ENCODE data around the gene LDLRAD3. TPM values are rescaled to one million over a fixed set of nuclear protein-coding genes. Genes with fewer than 3 reads are reported as not detected.

LDLRAD3 gene
- total and polyA plus RNA-seq, 8 donors, result 2.5 to 6.8 (median 5.6) TPM

DNA sequence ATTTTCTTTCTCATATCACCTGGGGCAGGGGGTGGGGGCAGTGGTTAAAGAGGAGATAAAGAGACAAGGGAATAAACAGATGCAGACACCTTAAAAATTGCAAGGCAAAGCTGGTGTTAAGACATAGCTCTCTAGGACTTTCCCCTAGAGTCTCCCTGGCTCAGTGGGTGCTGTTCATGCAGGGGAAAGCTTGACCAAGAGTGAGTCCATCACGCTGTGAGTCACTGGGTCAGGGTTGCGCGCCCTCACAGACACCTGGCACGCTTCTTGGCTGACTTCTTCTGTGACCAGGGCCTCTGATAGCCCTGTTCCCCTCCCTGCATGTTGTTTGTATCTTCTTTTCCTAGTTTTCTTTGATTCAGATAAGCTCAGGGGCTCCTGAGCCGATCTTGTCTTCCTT is 313.5 kb downstream of the LDLRAD3 start:
- intact Hi-C loops (cut with DNase I), result loop anchor here in 1 of 3 donors (5.0 kb wide), 1 partner anchor 640 kb away; the partner anchor contains the start of gene FJX1

DNA sequence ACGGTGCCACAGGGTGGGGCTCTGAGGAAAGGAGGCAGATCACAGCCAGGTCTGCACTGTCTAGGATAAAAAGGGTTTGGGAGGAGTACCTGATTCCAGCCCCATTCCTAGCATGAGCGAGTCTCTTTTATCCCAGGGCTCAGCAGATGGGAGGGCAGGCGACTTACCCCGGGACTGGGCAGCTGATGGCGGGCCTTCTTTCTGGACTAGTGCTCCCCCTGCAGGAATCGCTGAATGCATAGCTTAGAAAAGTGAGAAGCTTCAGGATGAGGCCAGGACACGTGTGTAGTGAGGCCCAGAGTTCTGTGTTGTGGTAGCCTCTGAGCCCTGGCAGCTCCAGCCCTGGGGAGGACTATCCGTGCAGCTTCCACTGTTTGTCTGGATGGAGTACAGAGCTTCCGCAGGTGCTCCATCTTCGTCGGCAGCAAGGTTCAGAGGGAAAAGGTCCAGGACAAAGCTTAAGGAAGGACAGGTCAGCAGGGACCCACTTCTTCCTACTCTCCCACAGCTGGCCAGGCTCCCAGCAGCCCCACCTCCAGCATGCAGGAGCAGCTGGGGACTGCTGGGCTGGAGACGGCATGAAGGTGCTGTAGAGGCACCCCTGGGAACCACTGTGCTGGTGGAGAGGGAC is 315.0 kb downstream of the LDLRAD3 start:
- Histone ChIP-seq H3K9me3 (no peaks in the 10 kb centered on the region), H3K36me3 (no peaks in the 10 kb centered on the region), H3K4me1 (no peaks in the 10 kb centered on the region), H3K4me3 (no peak overlapping the region), H3K27me3 (no peaks in the 10 kb centered on the region), H3K27ac (no peak overlapping the region)
- peak in 5 of 6 donors; percentile 25 to 67 (median 48) for DNase-seq
- 39 to 42% methylated on average over 12 of the region's 12 CpGs for WGBS, 2 donors
- peak; percentile 68 to 96 (median 90) for ATAC-seq
- no peak for FAIRE-seq
- intact Hi-C loops (cut with DNase I), result loop anchor here in 1 of 3 donors (5.0 kb wide), 1 partner anchor 642 kb away; the partner anchor contains the start of gene FJX1
- TF ChIP-seq, protein P1, sequence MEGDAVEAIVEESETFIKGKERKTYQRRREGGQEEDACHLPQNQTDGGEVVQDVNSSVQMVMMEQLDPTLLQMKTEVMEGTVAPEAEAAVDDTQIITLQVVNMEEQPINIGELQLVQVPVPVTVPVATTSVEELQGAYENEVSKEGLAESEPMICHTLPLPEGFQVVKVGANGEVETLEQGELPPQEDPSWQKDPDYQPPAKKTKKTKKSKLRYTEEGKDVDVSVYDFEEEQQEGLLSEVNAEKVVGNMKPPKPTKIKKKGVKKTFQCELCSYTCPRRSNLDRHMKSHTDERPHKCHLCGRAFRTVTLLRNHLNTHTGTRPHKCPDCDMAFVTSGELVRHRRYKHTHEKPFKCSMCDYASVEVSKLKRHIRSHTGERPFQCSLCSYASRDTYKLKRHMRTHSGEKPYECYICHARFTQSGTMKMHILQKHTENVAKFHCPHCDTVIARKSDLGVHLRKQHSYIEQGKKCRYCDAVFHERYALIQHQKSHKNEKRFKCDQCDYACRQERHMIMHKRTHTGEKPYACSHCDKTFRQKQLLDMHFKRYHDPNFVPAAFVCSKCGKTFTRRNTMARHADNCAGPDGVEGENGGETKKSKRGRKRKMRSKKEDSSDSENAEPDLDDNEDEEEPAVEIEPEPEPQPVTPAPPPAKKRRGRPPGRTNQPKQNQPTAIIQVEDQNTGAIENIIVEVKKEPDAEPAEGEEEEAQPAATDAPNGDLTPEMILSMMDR (IDR thresholded peaks at IDR 0.05), result peak in 3 of 4 donors; percentile 17 to 40 (median 36)

More for the DNA sequence above, 313.5 kb downstream of the LDLRAD3 start:
- Histone ChIP-seq H3K9me3 (no peaks in the 10 kb centered on the region), H3K4me1 (no peaks in the 10 kb centered on the region), H3K4me3 (no peak overlapping the region), H3K27ac (no peak overlapping the region), H3K36me3 (no peaks in the 10 kb centered on the region), H3K27me3 (no peaks in the 10 kb centered on the region)
- TF ChIP-seq, protein P1 (IDR thresholded peaks at IDR 0.05), result no peak
- FAIRE-seq (no peak), DNase-seq (no peak), ATAC-seq (no peak)
- WGBS, 2 donors, result 57 to 70% methylated on average over 5 of the region's 5 CpGs

DNA sequence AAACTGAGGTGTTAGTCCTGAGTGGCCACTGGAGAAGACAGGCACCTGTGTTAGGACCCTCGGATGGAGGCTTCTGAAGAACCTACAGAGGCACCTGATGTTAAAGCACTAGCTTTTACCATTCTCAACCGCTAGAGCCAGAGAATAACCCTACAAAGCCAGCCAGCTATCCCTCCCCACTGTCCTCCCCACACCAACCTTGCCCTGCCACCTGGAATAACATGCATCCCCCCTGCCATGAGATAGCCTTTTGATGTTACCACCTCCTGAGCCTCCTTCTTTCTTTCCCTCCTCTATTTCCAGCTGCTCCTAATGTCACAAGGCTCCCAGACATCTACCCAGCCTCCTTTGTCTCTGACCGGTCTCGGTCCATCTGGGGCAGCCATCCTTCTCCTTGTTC is 317.2 kb downstream of the LDLRAD3 start:
- no peaks in the 10 kb centered on the region for H3K27me3 ChIP-seq
- WGBS, 2 donors, result 65 to 75% methylated on average over 4 of the region's 4 CpGs
- ATAC-seq (no peak), FAIRE-seq (no peak), DNase-seq (no peak)
- no peaks in the 10 kb centered on the region for H3K9me3 ChIP-seq
- H3K4me1 ChIP-seq, result no peaks in the 10 kb centered on the region
- no peak overlapping the region for H3K27ac ChIP-seq
- TF ChIP-seq, protein P1 (IDR thresholded peaks at IDR 0.05), result no peak
- no peaks in the 10 kb centered on the region for H3K36me3 ChIP-seq
- intact Hi-C loops (cut with DNase I), result loop anchor here (5.0 to 10.0 kb wide), 3 partner anchors 436 to 649 kb away; partner anchors contain the start of gene FJX1 (in 1 of the 3)
- no peak overlapping the region for H3K4me3 ChIP-seq

DNA sequence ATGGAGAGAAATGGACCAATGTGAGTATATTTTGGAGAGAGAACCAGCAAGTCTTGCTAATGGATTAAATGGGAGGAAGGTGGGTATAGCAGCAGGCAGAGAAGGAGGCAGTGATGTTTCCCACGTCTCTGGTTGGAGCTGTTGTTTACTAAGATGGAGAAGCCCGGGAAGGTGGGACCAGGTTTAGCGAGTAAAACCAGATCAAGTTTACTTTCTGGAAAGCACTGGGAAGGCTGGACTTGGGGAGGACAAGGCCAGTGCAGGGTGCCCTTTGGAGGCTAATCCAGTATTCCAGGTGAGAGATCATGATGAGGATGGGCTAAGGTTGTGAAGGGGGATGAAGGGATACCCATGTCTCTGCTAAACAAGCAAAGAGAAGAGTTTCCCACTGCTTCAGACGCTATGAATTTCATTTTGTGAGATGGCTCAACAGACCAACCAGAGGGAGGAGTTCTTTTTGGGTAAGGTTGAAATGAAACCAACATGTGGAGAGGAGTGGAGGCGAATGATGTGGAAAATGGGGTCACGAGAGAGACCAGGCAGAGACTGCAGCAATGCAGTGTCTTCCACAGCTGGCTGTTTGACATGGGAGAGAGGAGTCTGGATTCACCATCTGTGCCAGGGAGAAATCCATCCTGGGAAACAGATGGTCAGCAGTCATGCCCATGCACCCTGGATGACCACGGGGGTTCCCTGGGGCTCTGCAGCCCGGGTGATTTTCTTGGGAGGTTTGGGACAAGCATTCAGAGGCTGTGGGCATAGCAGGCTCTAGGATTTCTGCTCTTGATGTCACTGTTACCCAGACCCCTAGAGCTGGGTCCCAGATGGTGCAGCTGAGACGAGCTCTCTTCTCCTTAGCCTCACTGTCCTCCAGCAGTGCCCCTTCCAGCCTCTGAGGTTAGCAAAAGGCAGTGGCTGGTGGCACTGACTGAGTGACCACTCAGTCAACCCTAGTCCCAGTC is 320.4 kb downstream of the LDLRAD3 start:
- 59 to 79% methylated on average over 9 of the region's 9 CpGs for WGBS, 2 donors
- FAIRE-seq (no peak), ATAC-seq (no peak), DNase-seq (no peak)
- TF ChIP-seq, protein P1 (IDR thresholded peaks at IDR 0.05), result no peak
- peaks cover 3 to 23% (median 10%) of the 10 kb centered on the region in 3 donors for H3K4me1 ChIP-seq
- no peaks in the 10 kb centered on the region for H3K27me3 ChIP-seq
- no peaks in the 10 kb centered on the region for H3K9me3 ChIP-seq
- no peaks in the 10 kb centered on the region for H3K36me3 ChIP-seq
- no peak overlapping the region for H3K4me3 ChIP-seq
- intact Hi-C loops (cut with DNase I), result loop anchor here (5.0 to 10.0 kb wide), 3 partner anchors 439 to 652 kb away; partner anchors contain the start of gene FJX1 (in 1 of the 3)
- H3K27ac ChIP-seq, result no peak overlapping the region

Measured in pancreas (tissue), 10 donors.